ENCODE measurements around the gene TDRKH. TPM values are rescaled to one million over a fixed set of nuclear protein-coding genes. Genes with fewer than 3 reads are reported as not detected.
A peak's percentile ranks its signal among the peaks of the same experiment; 100 is the strongest.

Gene TDRKH
- polyA plus RNA-seq (2011; rRNA removed) (1.1 and 1.6 TPM in 2 replicates), polyA minus RNA-seq (2011; rRNA and poly(A)+ RNA removed) (0.47 and 0.93 TPM in 2 replicates)

- DNase-seq (ENCODE audit: low read depth), result peak; percentile 99
- 0 out of 2 replicates have a peak, but pooled peaks have one; percentile 23 for TF ChIP-seq CTCF (IDR thresholded peaks at IDR 0.05; ENCODE audit: insufficient read depth, low read depth, low read length)
- peak within 1 kb of the TSS; percentile 80 for H3K4me3 ChIP-seq (ENCODE audit: low read depth, low read length)
- no peaks in the 10 kb centered on the region for H3K36me3 ChIP-seq (ENCODE audit: control insufficient read depth, insufficient read depth, low read length)
- ChIA-PET POLR2A (no interaction called here), CTCF (interaction anchor here (0.6 to 1.9 kb wide), 5 partner anchors 9 to 1388 kb away, joined by 3 to 7 read pairs (median 3); no protein-coding TSS in a partner anchor)
- H3K27me3 ChIP-seq (ENCODE audit: control insufficient read depth, insufficient read depth, low read length), result no peaks in the 10 kb centered on the region
Observed at GRCh38 chr1:151790071-151790939, at the start of gene TDRKH. TSS of gene TDRKH (minus strand) at chr1:151790500. CDS start at chr1:151783022, 7,478 bp downstream.

GRCh38 chr1:151839457-151840403 is 49.4 kb upstream of the TDRKH start, which contains the start of gene C2CD4D:
TSS of gene C2CD4D (minus strand) at chr1:151839820. CDS start at chr1:151838989, 831 bp downstream.
- Histone ChIP-seq H3K36me3 (ENCODE audit: control insufficient read depth, insufficient read depth, low read length) (no peaks in the 10 kb centered on the region), H3K27me3 (ENCODE audit: control insufficient read depth, insufficient read depth, low read length) (peaks cover 22% of the 10 kb centered on the region), H3K4me3 (ENCODE audit: low read depth, low read length) (0 out of 2 replicates have a peak within 1 kb of the TSS, but pooled peaks have one; percentile 8)
- CTCF ChIA-PET, result no interaction called here
- POLR2A ChIA-PET, result no interaction called here
- DNase-seq (ENCODE audit: low read depth), result no peak
- TF ChIP-seq CTCF (IDR thresholded peaks at IDR 0.05; ENCODE audit: insufficient read depth, low read depth, low read length), result no peak

GRCh38 chr1:151839082-151839412 is 48.7 kb upstream of the TDRKH start:
- ChIA-PET CTCF (no interaction called here), POLR2A (no interaction called here)
- no peak for TF ChIP-seq CTCF (IDR thresholded peaks at IDR 0.05; ENCODE audit: insufficient read depth, low read depth, low read length)
- H3K27me3 ChIP-seq (ENCODE audit: control insufficient read depth, insufficient read depth, low read length), result peaks cover 22% of the 10 kb centered on the region
- H3K36me3 ChIP-seq (ENCODE audit: control insufficient read depth, insufficient read depth, low read length), result no peaks in the 10 kb centered on the region
- no peak for DNase-seq (ENCODE audit: low read depth)
- no peak overlapping the region for H3K4me3 ChIP-seq (ENCODE audit: low read depth, low read length)

GRCh38 chr1:151838222-151839081 is 48.2 kb upstream of the TDRKH start:
- peaks cover 24% of the 10 kb centered on the region for H3K27me3 ChIP-seq (ENCODE audit: control insufficient read depth, insufficient read depth, low read length)
- ChIA-PET POLR2A (no interaction called here), CTCF (no interaction called here)
- H3K4me3 ChIP-seq (ENCODE audit: low read depth, low read length), result peak overlapping the region; percentile 27; the same call in 1 of the 2 replicates
- DNase-seq (ENCODE audit: low read depth), result no peak
- H3K36me3 ChIP-seq (ENCODE audit: control insufficient read depth, insufficient read depth, low read length), result no peaks in the 10 kb centered on the region
- no peak for TF ChIP-seq CTCF (IDR thresholded peaks at IDR 0.05; ENCODE audit: insufficient read depth, low read depth, low read length)

All from BJ (cell line).